HepG2 (cell line): ENCODE data around the gene FIBP. TPM values are rescaled to one million over a fixed set of nuclear protein-coding genes. Genes with fewer than 3 reads are reported as not detected.

Experiments
- ATAC-seq: fragments of 200-7000 bp; cut with Tn5 transposase; 3 replicates; pipeline ENCODE4 v1.9.1; 2020; ENCODE audit warnings: mild to moderate bottlenecking, moderate library complexity
- BruUV-seq: library from RNA; stranded (reverse); fragments of 400-500 nt; replicated peaks from 2 replicates; lab custom pipeline; 2021; lab: Mats Ljungman, UMichigan
- CTCF ChIA-PET: fragments of 300-600 bp; formaldehyde crosslinking; extraction: SDS; loops from one replicate; lab custom pipeline; 2021; ENCODE audit warnings: low total read pairs, inconsistent platforms, low intra/inter-chr PET ratio; lab: Yijun Ruan, JAX
- POLR2A ChIA-PET: fragments of 350-600 bp; sonication (Branson Sonifier 250); formaldehyde crosslinking; loops from one replicate; lab custom pipeline; 2020; ENCODE audit warnings: antibody characterized with exemption, inconsistent platforms; lab: Yijun Ruan, JAX
- DNase-seq: peaks from one replicate; pipeline ENCODE4 v3.0.0-alpha.2; 2015; ENCODE audit warnings: low spot score
- FAIRE-seq: peaks from 3 replicates; lab custom pipeline; 2011; peaks lifted over from hg19 to GRCh38; lab: Jason Lieb, UNC
- H2AFZ ChIP-seq: one replicate; pipeline ENCODE4 v1.6.1; 2011; ENCODE audit warnings: low read length, inconsistent platforms
- H3K27ac ChIP-seq: fragments of 300-600 bp; 3 replicates; pipeline ENCODE4 v1.8.0; 2011; ENCODE audit warnings: mixed run types, mild to moderate bottlenecking, mixed read lengths, low read length, inconsistent platforms; ENCODE audit not compliant: insufficient read depth; ENCODE audit errors: extremely low read length
- H3K27me3 ChIP-seq, 2 experiments: fragments of 200-600 bp in 1 of 2; 2 replicates in 1 of 2; 3 replicates in 1 of 2; pipeline versions ENCODE4 v1.6.0 to v1.8.0; 2011; ENCODE audit warnings: low read length in 2 of 2, mild to moderate bottlenecking in 2 of 2, moderate library complexity in 2 of 2, inconsistent platforms in 1 of 2; ENCODE audit not compliant: insufficient read depth in 2 of 2, control insufficient read depth in 1 of 2
- H3K36me3 ChIP-seq, 2 experiments: fragments of 200-600 bp in 1 of 2; replicated peaks in 1 of 2; 2 replicates in 1 of 2; 3 replicates in 1 of 2; pipeline versions ENCODE4 v1.5.1 to v1.8.0; 2011; ENCODE audit warnings: low read length in 2 of 2, inconsistent platforms in 1 of 2; ENCODE audit not compliant: insufficient read depth in 2 of 2, control insufficient read depth in 1 of 2
- H3K4me1 ChIP-seq: 2 replicates; pipeline ENCODE4 v1.5.1; 2012; ENCODE audit warnings: low read length, inconsistent platforms; ENCODE audit not compliant: insufficient read depth
- H3K4me2 ChIP-seq: 2 replicates; pipeline ENCODE4 v1.6.0; 2011; ENCODE audit warnings: low read depth, low read length, inconsistent platforms
- H3K4me3 ChIP-seq, 3 experiments: fragments of 200-600 bp in 1 of 3; sonication (generic), shearing (Covaris generic) in 1 of 3; replicated peaks in 1 of 3; 2 replicates each; pipeline ENCODE4 v1.5.1; 2011 to 2016; ENCODE audit warnings: low read length in 3 of 3, inconsistent platforms in 2 of 3, low read depth in 2 of 3, mild to moderate bottlenecking in 2 of 3, control low read depth in 1 of 3, mixed read lengths in 1 of 3; ENCODE audit not compliant: insufficient read depth in 1 of 3
- H3K79me2 ChIP-seq: one replicate; pipeline ENCODE4 v1.6.1; 2011; ENCODE audit warnings: low read length, inconsistent platforms; ENCODE audit not compliant: insufficient read depth
- H3K9ac ChIP-seq: 2 replicates; pipeline ENCODE4 v1.6.0; 2011; ENCODE audit warnings: mild to moderate bottlenecking, low read depth, low read length, inconsistent platforms; ENCODE audit not compliant: insufficient read depth
- H3K9me3 ChIP-seq: 2 replicates; pipeline ENCODE4 v1.5.1; 2012; ENCODE audit warnings: mild to moderate bottlenecking, low read length
- H4K20me1 ChIP-seq: 2 replicates; pipeline ENCODE4 v1.6.0; 2011; ENCODE audit warnings: inconsistent platforms, mild to moderate bottlenecking, low read length, moderate library complexity; ENCODE audit not compliant: insufficient read depth
- AGO2 ChIP-seq: fragments of 200-400 bp; formaldehyde crosslinking; optimal IDR thresholded peaks from 2 replicates; pipeline ENCODE3; 2017; ENCODE audit warnings: mild to moderate bottlenecking, low read depth, low read length, moderate library complexity
- BORCS8-MEF2B ChIP-seq: sonication (generic); formaldehyde crosslinking; IDR thresholded peaks from 2 replicates; pipeline ENCODE4 v1.8.0; 2022; ENCODE audit warnings: mild to moderate bottlenecking, missing genetic modification reagents
- GATAD2A ChIP-seq: IDR thresholded peaks from 2 replicates; pipeline ENCODE4 v1.6.1; 2016
- HIC2 ChIP-seq: sonication (generic); formaldehyde crosslinking; IDR thresholded peaks from 2 replicates; pipeline ENCODE4 v1.9.0; 2022; ENCODE audit warnings: low read depth, missing genetic modification reagents
- HNF1B ChIP-seq: sonication (generic); formaldehyde crosslinking; IDR thresholded peaks from 2 replicates; pipeline ENCODE4 v1.5.1; 2020; ENCODE audit warnings: mild to moderate bottlenecking, moderate library complexity, missing genetic modification reagents
- HOXD1 ChIP-seq: sonication (generic); formaldehyde crosslinking; IDR thresholded peaks from 2 replicates; pipeline ENCODE4 v1.5.0; 2020; ENCODE audit warnings: missing genetic modification reagents
- RFXANK ChIP-seq: IDR thresholded peaks from 2 replicates; pipeline ENCODE4 v1.6.1; 2016
- SUZ12 ChIP-seq: fragments of 150-350 bp; IDR thresholded peaks from 2 replicates; pipeline ENCODE4 v1.6.1; 2014; ENCODE audit warnings: low read depth, low read length
- XRCC5 ChIP-seq: fragments of 200-400 bp; formaldehyde crosslinking; optimal IDR thresholded peaks from 2 replicates; pipeline ENCODE3; 2017; ENCODE audit warnings: mild to moderate bottlenecking, low read length
- ZBTB2 ChIP-seq: sonication (generic); formaldehyde crosslinking; IDR thresholded peaks from 2 replicates; pipeline ENCODE4 v1.8.0; 2022; ENCODE audit warnings: low read depth, missing genetic modification reagents
- ZFP41 ChIP-seq: sonication (generic); formaldehyde crosslinking; IDR thresholded peaks from 2 replicates; pipeline ENCODE4 v1.4.0; 2020; ENCODE audit warnings: mild to moderate bottlenecking, missing genetic modification reagents, borderline replicate concordance
- ZNF160 ChIP-seq: sonication (generic); formaldehyde crosslinking; IDR thresholded peaks from 2 replicates; pipeline ENCODE4 v1.8.0; 2022; ENCODE audit warnings: mild to moderate bottlenecking, inconsistent platforms, missing genetic modification reagents
- ZNF615 ChIP-seq: sonication (generic); formaldehyde crosslinking; IDR thresholded peaks from 2 replicates; pipeline ENCODE4 v1.5.0; 2020; ENCODE audit warnings: mild to moderate bottlenecking, missing genetic modification reagents, borderline replicate concordance
- ZNF672 ChIP-seq: sonication (generic); formaldehyde crosslinking; IDR thresholded peaks from 2 replicates; pipeline ENCODE4 v1.8.1; 2022; ENCODE audit warnings: missing genetic modification reagents
- ZNF687 ChIP-seq: sonication (generic); formaldehyde crosslinking; IDR thresholded peaks from 2 replicates; pipeline ENCODE4 v1.5.1; 2020; ENCODE audit warnings: mild to moderate bottlenecking, missing genetic modification reagents, moderate library complexity
- ZNF816 ChIP-seq: sonication (generic); formaldehyde crosslinking; IDR thresholded peaks from 2 replicates; pipeline ENCODE4 v1.8.0; 2022; ENCODE audit warnings: missing genetic modification reagents, mild to moderate bottlenecking, borderline replicate concordance
- WGBS: methylation state at CpG from one replicate; pipeline ENCODE4 v1.1.6; 2017; ENCODE audit warnings: low lambda C conversion rate; 5-methylcytosine and 5-hydroxymethylcytosine counted together
- in situ Hi-C: cut with HindIII; loops from 2 replicates; pipeline ENCODE4 v1.10.0; 2017; ENCODE audit warnings: low pct_unique_long_range_greater_than_20kb; ENCODE audit not compliant: extremely low pct_ligation_motif_present
- intact Hi-C: fragments of 100-400 bp; cut with micrococcal nuclease; formaldehyde crosslinking; loops from one replicate; pipeline ENCODE4 v1.10.0; 2022; ENCODE audit not compliant: unreplicated experiment
- polyA plus RNA-seq, 8 experiments: library from polyadenylated mRNA; depleted of rRNA in 3 of 8; stranded (reverse) in 7 of 8; unstranded in 1 of 8; fragments of >200 nt; fragmentation: Illumina TruSeq in 4 of 8; extraction: Trizol in 4 of 8; gene quantifications; 2 replicates each; pipeline versions ENCODE4 v1.2.1 to v1.2.3, GENCODE V29; 2011 to 2016; ENCODE audit warnings: low read depth in 4 of 8, missing spikeins in 1 of 8, mixed read lengths in 1 of 8; ENCODE audit not compliant: insufficient read depth in 1 of 8
- total RNA-seq, 5 experiments: library from RNA; depleted of rRNA; stranded (reverse); fragments of >200 nt; fragmentation: Illumina TruSeq; extraction: Trizol; gene quantifications; 2 replicates each; pipeline ENCODE4 v1.2.3, GENCODE V29; 2016; ENCODE audit warnings: low read depth in 1 of 5

FIBP gene
- total and polyA plus RNA-seq, 2 of the 13 experiments (the other 11 are each of a cell fraction or from before 2014, with no cell fraction given) = 42.9 to 62.1 TPM

GRCh38 chr11:65903068-65903481 lies 14.8 kb upstream of the FIBP start:
- H4K20me1 ChIP-seq = no peaks in the 10 kb centered on the region
- H3K27ac ChIP-seq = no peak overlapping the region
- intact Hi-C loops (no loop called here), in situ Hi-C loops (no loop called here)
- H3K4me1 ChIP-seq = peaks cover 46% of the 10 kb centered on the region
- H3K4me2 ChIP-seq = peak overlapping the region; percentile 65
- no peak for FAIRE-seq
- no peak overlapping the region for H2AFZ ChIP-seq
- no peaks in the 10 kb centered on the region for H3K36me3 ChIP-seq
- H3K9me3 ChIP-seq = no peaks in the 10 kb centered on the region
- H3K9ac ChIP-seq = no peak overlapping the region
- peaks cover 8% of the 10 kb centered on the region for H3K79me2 ChIP-seq
- ChIA-PET POLR2A (interaction anchor here (1.3 to 6.2 kb wide), 2 partner anchors 12 kb away, joined by 12 to 95 read pairs; partner anchors contain the start of genes CCDC85B and FIBP), CTCF (interaction anchor here (1.1 kb wide), 1 partner anchor 86 kb away, joined by 3 read pairs; no protein-coding TSS in a partner anchor)
- BruUV-seq = no TSS peak
- H3K27me3 ChIP-seq = no peaks in the 10 kb centered on the region; a peak in 1 of 5 replicates
- peak; percentile 79 for DNase-seq
- WGBS = 6% methylated on average over 3 of the region's 5 CpGs
- peak overlapping the region in 1 of 3 experiments; percentile 27; a peak in 1 of 6 replicates for H3K4me3 ChIP-seq
- ATAC-seq = peak; percentile 40
- TF ChIP-seq AGO2 (no peak), RFXANK (CRISPR knock-in tag) (no peak), ZNF615 (no peak), GATAD2A (CRISPR knock-in tag) (0 out of 2 replicates have a peak, but pooled peaks have one; percentile 12), BORCS8-MEF2B (no peak), HIC2 (CRISPR knock-in tag) (no peak), XRCC5 (peak; percentile 28), SUZ12 (no peak), HOXD1 (CRISPR knock-in tag) (no peak), ZNF816 (no peak), ZFP41 (CRISPR knock-in tag) (no peak), ZNF672 (no peak), ZNF160 (CRISPR knock-in tag) (no peak), ZBTB2 (CRISPR knock-in tag) (no peak), ZNF687 (CRISPR knock-in tag) (peak; percentile 46), HNF1B (CRISPR knock-in tag) (no peak)
